HepG2 (cell line): Measurements from ENCODE around the gene CHMP1A. TPM values are rescaled to one million over a fixed set of nuclear protein-coding genes. Genes with fewer than 3 reads are reported as not detected.

Source experiments
- EHMT2 ChIP-seq: fragments of 200-600 bp; sonication (generic); IDR thresholded peaks from 2 replicates; pipeline ENCODE4 v1.7.0; 2017; ENCODE audit warnings: antibody characterized with exemption, low read depth, low read length, borderline replicate concordance
- ELF3 ChIP-seq: IDR thresholded peaks from 2 replicates; pipeline ENCODE4 v1.6.1; 2016; ENCODE audit warnings: missing genetic modification reagents, missing compliant biosample characterization
- MAFF ChIP-seq: IDR thresholded peaks from 2 replicates; pipeline ENCODE4 v1.6.1; 2011; ENCODE audit warnings: low read depth, low read length, improper control_type of control experiment
- NFIB ChIP-seq: sonication (generic); formaldehyde crosslinking; IDR thresholded peaks from 2 replicates; pipeline ENCODE4 v1.9.0; 2021; ENCODE audit warnings: missing genetic modification reagents, mild to moderate bottlenecking, borderline replicate concordance
- SUZ12 ChIP-seq: fragments of 150-350 bp; IDR thresholded peaks from 2 replicates; pipeline ENCODE4 v1.6.1; 2014; ENCODE audit warnings: low read depth, low read length
- ZBTB1 ChIP-seq: sonication (generic); formaldehyde crosslinking; IDR thresholded peaks from 2 replicates; pipeline ENCODE4 v1.4.0; 2020; ENCODE audit warnings: missing genetic modification reagents, borderline replicate concordance
- ZNF350 ChIP-seq: sonication (generic); formaldehyde crosslinking; IDR thresholded peaks from 2 replicates; pipeline ENCODE4 v1.4.0; 2020; ENCODE audit warnings: mild to moderate bottlenecking, low read depth, missing genetic modification reagents, borderline replicate concordance
- ZNF44 ChIP-seq: sonication (generic); formaldehyde crosslinking; IDR thresholded peaks from 2 replicates; pipeline ENCODE4 v1.5.1; 2020; ENCODE audit warnings: mild to moderate bottlenecking, missing genetic modification reagents
- ZNF530 ChIP-seq: sonication (generic); formaldehyde crosslinking; IDR thresholded peaks from 2 replicates; pipeline ENCODE4 v1.5.0; 2020; ENCODE audit warnings: low read depth, mild to moderate bottlenecking, missing genetic modification reagents
- polyA plus RNA-seq, 8 experiments: library from polyadenylated mRNA; depleted of rRNA in 3 of 8; stranded (reverse) in 7 of 8; unstranded in 1 of 8; fragments of >200 nt; fragmentation: Illumina TruSeq in 4 of 8; extraction: Trizol in 4 of 8; gene quantifications; 2 replicates each; pipeline versions ENCODE4 v1.2.1 to v1.2.3, GENCODE V29; 2011 to 2016; ENCODE audit warnings: low read depth in 4 of 8, missing spikeins in 1 of 8, mixed read lengths in 1 of 8; ENCODE audit not compliant: insufficient read depth in 1 of 8
- total RNA-seq, 5 experiments: library from RNA; depleted of rRNA; stranded (reverse); fragments of >200 nt; fragmentation: Illumina TruSeq; extraction: Trizol; gene quantifications; 2 replicates each; pipeline ENCODE4 v1.2.3, GENCODE V29; 2016; ENCODE audit warnings: low read depth in 1 of 5
- TF ChIP-seq, protein P1 (sequence below): sonication (generic); formaldehyde crosslinking; IDR thresholded peaks from 2 replicates; pipeline ENCODE4; 2020; ENCODE audit warnings: missing genetic modification reagents, mild to moderate bottlenecking, borderline replicate concordance
- TF ChIP-seq, protein P2 (sequence below): sonication (generic); formaldehyde crosslinking; IDR thresholded peaks from 2 replicates; pipeline ENCODE4 v1.9.0; 2021; ENCODE audit warnings: missing genetic modification reagents, borderline replicate concordance
- TF ChIP-seq, protein P3 (sequence below): sonication (generic); formaldehyde crosslinking; IDR thresholded peaks from 2 replicates; pipeline ENCODE4 v1.5.0; 2020; ENCODE audit warnings: missing genetic modification reagents, mild to moderate bottlenecking, borderline replicate concordance
- TF ChIP-seq, protein P4 (sequence below): sonication (generic); formaldehyde crosslinking; IDR thresholded peaks from 2 replicates; pipeline ENCODE4 v1.5.1; 2020; ENCODE audit warnings: mild to moderate bottlenecking, missing genetic modification reagents, moderate library complexity
- TF ChIP-seq, protein P5 (sequence below): sonication (generic); formaldehyde crosslinking; IDR thresholded peaks from 2 replicates; pipeline ENCODE4 v1.4.0; 2020; ENCODE audit warnings: mild to moderate bottlenecking, low read depth, missing genetic modification reagents

Gene CHMP1A
- total and polyA plus RNA-seq, 2 of the 13 experiments (the other 11 are each of a cell fraction or from before 2014, with no cell fraction given), result 69.4 to 73.3 TPM

DNA sequence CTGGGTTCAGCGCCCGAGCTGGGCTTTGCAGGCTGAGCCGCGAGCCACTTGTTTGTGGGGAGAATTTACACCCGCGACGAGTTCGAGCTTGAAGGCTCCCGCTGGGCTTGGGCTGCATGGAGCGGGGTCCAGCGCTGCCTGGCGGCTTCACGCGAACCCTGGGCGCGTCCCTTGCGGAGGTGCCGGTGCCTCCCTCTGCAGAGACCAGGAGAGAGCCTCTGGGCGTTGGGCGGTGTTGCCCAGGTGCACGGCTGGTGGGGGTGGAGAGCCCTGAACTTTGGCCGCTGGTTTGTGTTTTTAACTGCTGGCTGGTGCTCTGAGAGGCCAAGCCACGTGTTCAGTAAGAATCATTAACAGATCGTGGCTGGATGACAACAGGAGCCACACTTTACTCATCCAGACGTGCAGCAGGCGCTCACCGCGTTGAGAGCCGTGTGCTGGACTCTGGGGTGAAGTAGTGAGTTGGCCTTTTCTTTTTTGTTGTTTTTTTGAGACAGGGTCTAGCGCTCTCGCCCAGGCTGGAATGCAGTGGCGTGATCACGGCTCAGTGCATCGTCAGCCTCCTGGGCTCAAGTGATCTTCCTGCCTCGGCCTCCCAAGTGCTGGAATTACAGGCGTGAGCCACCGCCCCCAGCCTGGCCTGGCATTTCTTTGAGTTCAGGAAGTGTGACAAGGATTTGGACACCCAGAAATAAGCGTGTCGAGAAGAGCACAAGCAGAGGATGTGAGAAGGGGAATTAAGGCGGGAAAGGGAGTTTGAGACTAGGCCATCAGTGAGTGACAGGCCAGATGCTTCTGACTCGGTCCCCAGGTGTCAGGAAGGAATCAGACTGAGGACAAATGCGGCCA lies 29.8 kb upstream of the CHMP1A start (continued):
- TF ChIP-seq, protein P1, sequence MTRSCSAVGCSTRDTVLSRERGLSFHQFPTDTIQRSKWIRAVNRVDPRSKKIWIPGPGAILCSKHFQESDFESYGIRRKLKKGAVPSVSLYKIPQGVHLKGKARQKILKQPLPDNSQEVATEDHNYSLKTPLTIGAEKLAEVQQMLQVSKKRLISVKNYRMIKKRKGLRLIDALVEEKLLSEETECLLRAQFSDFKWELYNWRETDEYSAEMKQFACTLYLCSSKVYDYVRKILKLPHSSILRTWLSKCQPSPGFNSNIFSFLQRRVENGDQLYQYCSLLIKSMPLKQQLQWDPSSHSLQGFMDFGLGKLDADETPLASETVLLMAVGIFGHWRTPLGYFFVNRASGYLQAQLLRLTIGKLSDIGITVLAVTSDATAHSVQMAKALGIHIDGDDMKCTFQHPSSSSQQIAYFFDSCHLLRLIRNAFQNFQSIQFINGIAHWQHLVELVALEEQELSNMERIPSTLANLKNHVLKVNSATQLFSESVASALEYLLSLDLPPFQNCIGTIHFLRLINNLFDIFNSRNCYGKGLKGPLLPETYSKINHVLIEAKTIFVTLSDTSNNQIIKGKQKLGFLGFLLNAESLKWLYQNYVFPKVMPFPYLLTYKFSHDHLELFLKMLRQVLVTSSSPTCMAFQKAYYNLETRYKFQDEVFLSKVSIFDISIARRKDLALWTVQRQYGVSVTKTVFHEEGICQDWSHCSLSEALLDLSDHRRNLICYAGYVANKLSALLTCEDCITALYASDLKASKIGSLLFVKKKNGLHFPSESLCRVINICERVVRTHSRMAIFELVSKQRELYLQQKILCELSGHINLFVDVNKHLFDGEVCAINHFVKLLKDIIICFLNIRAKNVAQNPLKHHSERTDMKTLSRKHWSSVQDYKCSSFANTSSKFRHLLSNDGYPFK, result peak; percentile 90; the same call in 1 of the 2 replicates
- TF ChIP-seq, protein P2, sequence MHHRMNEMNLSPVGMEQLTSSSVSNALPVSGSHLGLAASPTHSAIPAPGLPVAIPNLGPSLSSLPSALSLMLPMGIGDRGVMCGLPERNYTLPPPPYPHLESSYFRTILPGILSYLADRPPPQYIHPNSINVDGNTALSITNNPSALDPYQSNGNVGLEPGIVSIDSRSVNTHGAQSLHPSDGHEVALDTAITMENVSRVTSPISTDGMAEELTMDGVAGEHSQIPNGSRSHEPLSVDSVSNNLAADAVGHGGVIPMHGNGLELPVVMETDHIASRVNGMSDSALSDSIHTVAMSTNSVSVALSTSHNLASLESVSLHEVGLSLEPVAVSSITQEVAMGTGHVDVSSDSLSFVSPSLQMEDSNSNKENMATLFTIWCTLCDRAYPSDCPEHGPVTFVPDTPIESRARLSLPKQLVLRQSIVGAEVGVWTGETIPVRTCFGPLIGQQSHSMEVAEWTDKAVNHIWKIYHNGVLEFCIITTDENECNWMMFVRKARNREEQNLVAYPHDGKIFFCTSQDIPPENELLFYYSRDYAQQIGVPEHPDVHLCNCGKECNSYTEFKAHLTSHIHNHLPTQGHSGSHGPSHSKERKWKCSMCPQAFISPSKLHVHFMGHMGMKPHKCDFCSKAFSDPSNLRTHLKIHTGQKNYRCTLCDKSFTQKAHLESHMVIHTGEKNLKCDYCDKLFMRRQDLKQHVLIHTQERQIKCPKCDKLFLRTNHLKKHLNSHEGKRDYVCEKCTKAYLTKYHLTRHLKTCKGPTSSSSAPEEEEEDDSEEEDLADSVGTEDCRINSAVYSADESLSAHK (CRISPR knock-in tag), result no peak
- TF ChIP-seq ZNF350 (peak; percentile 99), NFIB (no peak), ELF3 (CRISPR knock-in tag) (peak; percentile 88), ZNF44 (peak; percentile 99), EHMT2 (no peak), ZBTB1 (no peak), ZNF530 (CRISPR knock-in tag) (no peak), SUZ12 (no peak), MAFF (no peak)
- TF ChIP-seq, protein P3, sequence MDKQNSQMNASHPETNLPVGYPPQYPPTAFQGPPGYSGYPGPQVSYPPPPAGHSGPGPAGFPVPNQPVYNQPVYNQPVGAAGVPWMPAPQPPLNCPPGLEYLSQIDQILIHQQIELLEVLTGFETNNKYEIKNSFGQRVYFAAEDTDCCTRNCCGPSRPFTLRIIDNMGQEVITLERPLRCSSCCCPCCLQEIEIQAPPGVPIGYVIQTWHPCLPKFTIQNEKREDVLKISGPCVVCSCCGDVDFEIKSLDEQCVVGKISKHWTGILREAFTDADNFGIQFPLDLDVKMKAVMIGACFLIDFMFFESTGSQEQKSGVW (CRISPR knock-in tag), result peak; percentile 70; the same call in 1 of the 2 replicates
- TF ChIP-seq, protein P4, sequence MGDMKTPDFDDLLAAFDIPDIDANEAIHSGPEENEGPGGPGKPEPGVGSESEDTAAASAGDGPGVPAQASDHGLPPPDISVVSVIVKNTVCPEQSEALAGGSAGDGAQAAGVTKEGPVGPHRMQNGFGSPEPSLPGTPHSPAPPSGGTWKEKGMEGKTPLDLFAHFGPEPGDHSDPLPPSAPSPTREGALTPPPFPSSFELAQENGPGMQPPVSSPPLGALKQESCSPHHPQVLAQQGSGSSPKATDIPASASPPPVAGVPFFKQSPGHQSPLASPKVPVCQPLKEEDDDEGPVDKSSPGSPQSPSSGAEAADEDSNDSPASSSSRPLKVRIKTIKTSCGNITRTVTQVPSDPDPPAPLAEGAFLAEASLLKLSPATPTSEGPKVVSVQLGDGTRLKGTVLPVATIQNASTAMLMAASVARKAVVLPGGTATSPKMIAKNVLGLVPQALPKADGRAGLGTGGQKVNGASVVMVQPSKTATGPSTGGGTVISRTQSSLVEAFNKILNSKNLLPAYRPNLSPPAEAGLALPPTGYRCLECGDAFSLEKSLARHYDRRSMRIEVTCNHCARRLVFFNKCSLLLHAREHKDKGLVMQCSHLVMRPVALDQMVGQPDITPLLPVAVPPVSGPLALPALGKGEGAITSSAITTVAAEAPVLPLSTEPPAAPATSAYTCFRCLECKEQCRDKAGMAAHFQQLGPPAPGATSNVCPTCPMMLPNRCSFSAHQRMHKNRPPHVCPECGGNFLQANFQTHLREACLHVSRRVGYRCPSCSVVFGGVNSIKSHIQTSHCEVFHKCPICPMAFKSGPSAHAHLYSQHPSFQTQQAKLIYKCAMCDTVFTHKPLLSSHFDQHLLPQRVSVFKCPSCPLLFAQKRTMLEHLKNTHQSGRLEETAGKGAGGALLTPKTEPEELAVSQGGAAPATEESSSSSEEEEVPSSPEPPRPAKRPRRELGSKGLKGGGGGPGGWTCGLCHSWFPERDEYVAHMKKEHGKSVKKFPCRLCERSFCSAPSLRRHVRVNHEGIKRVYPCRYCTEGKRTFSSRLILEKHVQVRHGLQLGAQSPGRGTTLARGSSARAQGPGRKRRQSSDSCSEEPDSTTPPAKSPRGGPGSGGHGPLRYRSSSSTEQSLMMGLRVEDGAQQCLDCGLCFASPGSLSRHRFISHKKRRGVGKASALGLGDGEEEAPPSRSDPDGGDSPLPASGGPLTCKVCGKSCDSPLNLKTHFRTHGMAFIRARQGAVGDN, result peak; percentile 100
- TF ChIP-seq, protein P5, sequence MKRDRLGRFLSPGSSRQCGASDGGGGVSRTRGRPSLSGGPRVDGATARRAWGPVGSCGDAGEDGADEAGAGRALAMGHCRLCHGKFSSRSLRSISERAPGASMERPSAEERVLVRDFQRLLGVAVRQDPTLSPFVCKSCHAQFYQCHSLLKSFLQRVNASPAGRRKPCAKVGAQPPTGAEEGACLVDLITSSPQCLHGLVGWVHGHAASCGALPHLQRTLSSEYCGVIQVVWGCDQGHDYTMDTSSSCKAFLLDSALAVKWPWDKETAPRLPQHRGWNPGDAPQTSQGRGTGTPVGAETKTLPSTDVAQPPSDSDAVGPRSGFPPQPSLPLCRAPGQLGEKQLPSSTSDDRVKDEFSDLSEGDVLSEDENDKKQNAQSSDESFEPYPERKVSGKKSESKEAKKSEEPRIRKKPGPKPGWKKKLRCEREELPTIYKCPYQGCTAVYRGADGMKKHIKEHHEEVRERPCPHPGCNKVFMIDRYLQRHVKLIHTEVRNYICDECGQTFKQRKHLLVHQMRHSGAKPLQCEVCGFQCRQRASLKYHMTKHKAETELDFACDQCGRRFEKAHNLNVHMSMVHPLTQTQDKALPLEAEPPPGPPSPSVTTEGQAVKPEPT, result peak; percentile 98
